ENCODE results near the gene MAN1B1. TPM values are rescaled to one million over a fixed set of nuclear protein-coding genes. Genes with fewer than 3 reads are reported as not detected.

Gene MAN1B1
- polyA plus RNA-seq (ENCODE audit: insufficient read length in 3 of 3), result 10 to 100 TPM; 56.7 to 71.5 (median 64.7) TPM
- long read RNA-seq, donor 1, transcript MAN1B1-202 (13 exons, 2,769 nt), result major isoform, 10 of 14 reads
- long read RNA-seq, donor 1, partial matches to known transcripts, result 0 of 14 reads
- long read RNA-seq, donor 1, other reads (novel, unspliced or antisense), result 0 of 14 reads
- long read RNA-seq, donor 2, full-length matches to known transcripts, result 18 of 25 reads
- long read RNA-seq, donor 2, partial matches to known transcripts, result 7 of 25 reads
- long read RNA-seq, donor 2, other reads (novel, unspliced or antisense), result 0 of 25 reads
- long read RNA-seq, donor 3, full-length matches to known transcripts, result 8 of 20 reads
- long read RNA-seq, donor 3, partial matches to known transcripts, result 12 of 20 reads
- long read RNA-seq, donor 3, other reads (novel, unspliced or antisense), result 0 of 20 reads
- long read RNA-seq, donor 4, full-length matches to known transcripts, result 15 of 20 reads
- long read RNA-seq, donor 4, partial matches to known transcripts, result 5 of 20 reads
- long read RNA-seq, donor 4, other reads (novel, unspliced or antisense), result 0 of 20 reads
- long read RNA-seq, donor 5, partial matches to known transcripts, result 5 of 8 reads
- long read RNA-seq, donor 5, other reads (novel, unspliced or antisense), result 0 of 8 reads
- long read RNA-seq, donor 6, full-length matches to known transcripts, result 11 of 11 reads
- long read RNA-seq, donor 6, partial matches to known transcripts, result 0 of 11 reads
- long read RNA-seq, donor 6, other reads (novel, unspliced or antisense), result 0 of 11 reads
- long read RNA-seq, donor 7, transcript MAN1B1-202 (13 exons, 2,769 nt), result major isoform, 13 of 13 reads
- long read RNA-seq, donor 7, partial matches to known transcripts, result 0 of 13 reads
- long read RNA-seq, donor 7, other reads (novel, unspliced or antisense), result 0 of 13 reads
- long read RNA-seq, donor 8, full-length matches to known transcripts, result 6 of 6 reads
- long read RNA-seq, donor 8, partial matches to known transcripts, result 0 of 6 reads
- long read RNA-seq, donor 8, other reads (novel, unspliced or antisense), result 0 of 6 reads
- long read RNA-seq, donor 9, full-length matches to known transcripts, result 18 of 18 reads
- long read RNA-seq, donor 9, partial matches to known transcripts, result 0 of 18 reads
- long read RNA-seq, donor 9, other reads (novel, unspliced or antisense), result 0 of 18 reads
- long read RNA-seq, donor 10, transcript MAN1B1-202 (13 exons, 2,769 nt), result major isoform, 9 of 10 reads
- long read RNA-seq, donor 10, partial matches to known transcripts, result 0 of 10 reads
- long read RNA-seq, donor 10, other reads (novel, unspliced or antisense), result 0 of 10 reads
- long read RNA-seq, donor 11, full-length matches to known transcripts, result 13 of 13 reads
- long read RNA-seq, donor 11, partial matches to known transcripts, result 0 of 13 reads
- long read RNA-seq, donor 11, other reads (novel, unspliced or antisense), result 0 of 13 reads
- long read RNA-seq, donor 12, full-length matches to known transcripts, result 18 of 30 reads
- long read RNA-seq, donor 12, partial matches to known transcripts, result 0 of 30 reads
- long read RNA-seq, donor 12, other reads (novel, unspliced or antisense), result 12 of 30 reads
- long read RNA-seq, donor 13, transcript MAN1B1-202 (13 exons, 2,769 nt), result major isoform, 8 of 17 reads
- long read RNA-seq, donor 13, partial matches to known transcripts, result 0 of 17 reads
- long read RNA-seq, donor 13, other reads (novel, unspliced or antisense), result 7 of 17 reads
- long read RNA-seq, donor 14, result 0 reads
- long read RNA-seq, donor 15, full-length matches to known transcripts, result 23 of 92 reads
- long read RNA-seq, donor 15, partial matches to known transcripts, result 40 of 92 reads
- long read RNA-seq, donor 15, other reads (novel, unspliced or antisense), result 29 of 92 reads
- long read RNA-seq, donor 16, transcript MAN1B1-202 (13 exons, 2,769 nt), result major isoform, 10 of 11 reads
- long read RNA-seq, donor 16, partial matches to known transcripts, result 0 of 11 reads
- long read RNA-seq, donor 16, other reads (novel, unspliced or antisense), result 0 of 11 reads

DNA sequence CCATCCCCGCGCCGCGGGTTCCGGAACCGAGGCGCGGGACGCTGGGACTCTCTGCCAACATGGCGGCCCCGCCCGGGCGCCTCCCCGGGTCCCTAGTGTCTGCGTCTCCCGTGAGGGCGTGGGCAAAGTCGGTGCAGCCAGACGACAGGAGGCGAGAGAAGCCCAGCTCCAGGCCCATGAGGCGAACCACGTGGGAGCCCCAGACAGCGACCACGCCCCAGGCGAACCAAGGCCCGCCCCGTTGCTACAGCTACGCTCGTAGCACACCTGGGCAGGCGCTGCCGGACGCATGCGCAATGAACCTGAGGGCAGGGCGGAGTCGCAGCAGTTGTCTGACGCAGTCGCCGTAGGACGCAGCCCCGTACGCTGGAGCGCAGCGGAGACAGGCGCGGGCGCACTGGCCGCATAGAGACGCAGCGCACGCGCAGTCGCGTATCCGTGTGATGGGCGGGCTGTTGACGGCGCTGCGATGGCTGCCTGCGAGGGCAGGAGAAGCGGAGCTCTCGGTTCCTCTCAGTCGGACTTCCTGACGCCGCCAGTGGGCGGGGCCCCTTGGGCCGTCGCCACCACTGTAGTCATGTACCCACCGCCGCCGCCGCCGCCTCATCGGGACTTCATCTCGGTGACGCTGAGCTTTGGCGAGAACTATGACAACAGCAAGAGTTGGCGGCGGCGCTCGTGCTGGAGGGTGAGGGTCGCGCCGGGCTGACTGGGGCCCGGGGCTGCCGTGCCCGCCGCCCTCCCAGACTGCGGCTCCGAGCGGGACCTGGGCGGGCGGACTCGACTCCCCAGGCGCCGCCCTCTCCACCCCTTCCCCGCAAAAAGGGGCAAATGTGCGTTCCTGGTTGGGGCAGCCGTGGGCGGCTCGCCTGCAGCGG is at the start of gene MAN1B1:
Gene MAN1B1, plus strand, starts transcription at position 455 of the 878 bp plus-strand sequence. Its CDS starts 15 bp downstream, at position 470.
- peak; percentile 97 for DNase-seq

DNA sequence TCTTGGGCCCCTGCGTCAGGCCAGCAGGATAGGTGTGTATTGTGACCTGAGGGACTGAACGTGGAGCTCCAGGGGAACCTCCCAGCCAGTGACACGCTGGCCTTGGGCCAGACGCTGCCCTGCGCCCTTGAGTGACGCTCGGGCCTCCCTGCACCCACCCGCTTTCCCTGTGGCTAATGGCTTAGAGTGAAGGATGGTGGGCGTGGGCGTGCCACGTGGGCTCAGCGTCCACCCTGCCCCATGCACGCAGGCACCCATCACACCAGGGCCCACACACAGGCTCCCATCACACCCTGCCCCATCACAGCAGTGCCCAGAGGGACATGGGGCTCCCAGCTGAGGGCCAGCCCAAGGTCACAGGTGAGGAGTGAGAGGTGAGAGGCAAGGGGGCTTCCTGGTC is 49.8 kb upstream of the MAN1B1 start:
- DNase-seq, result no peak

DNA sequence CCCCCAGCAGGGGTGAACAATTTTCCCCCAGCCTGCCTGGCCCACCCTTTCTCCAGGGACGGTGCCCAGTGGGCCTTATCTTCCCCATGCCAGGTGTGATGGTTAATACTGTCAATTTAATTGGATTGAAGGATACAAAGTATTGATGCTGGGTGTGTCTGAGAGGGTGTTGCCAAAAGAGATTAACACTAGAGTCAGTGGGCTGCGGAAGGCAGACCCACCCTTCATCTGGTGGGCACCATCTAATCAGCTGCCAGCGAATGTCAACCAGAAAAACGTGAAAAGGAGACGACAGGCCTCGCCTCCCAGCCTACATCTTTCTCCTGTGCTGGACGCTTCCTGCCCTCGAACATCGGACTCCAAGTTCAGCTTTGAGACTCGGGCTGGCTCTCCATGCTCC is 49.3 kb upstream of the MAN1B1 start:
- no peak for DNase-seq

DNA sequence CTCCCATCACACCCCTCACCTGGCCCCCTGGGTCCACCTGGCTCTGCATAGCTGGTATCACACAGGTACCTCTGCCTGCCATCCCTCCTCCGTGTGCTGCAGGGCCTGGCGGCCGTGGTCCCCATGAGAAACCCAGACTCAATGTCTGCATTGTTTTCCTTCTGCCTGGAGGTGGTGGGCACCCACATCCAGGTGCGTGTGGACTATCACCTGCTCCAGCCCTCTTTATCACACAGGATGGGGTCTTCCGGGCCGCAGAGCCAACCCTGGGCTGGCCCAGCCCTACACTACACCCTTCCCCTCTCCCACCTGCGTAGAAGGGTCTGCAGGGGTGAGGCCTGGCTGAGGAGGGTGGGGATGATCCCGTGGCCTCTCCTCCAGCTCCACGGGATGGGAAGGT is 47.9 kb upstream of the MAN1B1 start:
- DNase-seq, result no peak

DNA sequence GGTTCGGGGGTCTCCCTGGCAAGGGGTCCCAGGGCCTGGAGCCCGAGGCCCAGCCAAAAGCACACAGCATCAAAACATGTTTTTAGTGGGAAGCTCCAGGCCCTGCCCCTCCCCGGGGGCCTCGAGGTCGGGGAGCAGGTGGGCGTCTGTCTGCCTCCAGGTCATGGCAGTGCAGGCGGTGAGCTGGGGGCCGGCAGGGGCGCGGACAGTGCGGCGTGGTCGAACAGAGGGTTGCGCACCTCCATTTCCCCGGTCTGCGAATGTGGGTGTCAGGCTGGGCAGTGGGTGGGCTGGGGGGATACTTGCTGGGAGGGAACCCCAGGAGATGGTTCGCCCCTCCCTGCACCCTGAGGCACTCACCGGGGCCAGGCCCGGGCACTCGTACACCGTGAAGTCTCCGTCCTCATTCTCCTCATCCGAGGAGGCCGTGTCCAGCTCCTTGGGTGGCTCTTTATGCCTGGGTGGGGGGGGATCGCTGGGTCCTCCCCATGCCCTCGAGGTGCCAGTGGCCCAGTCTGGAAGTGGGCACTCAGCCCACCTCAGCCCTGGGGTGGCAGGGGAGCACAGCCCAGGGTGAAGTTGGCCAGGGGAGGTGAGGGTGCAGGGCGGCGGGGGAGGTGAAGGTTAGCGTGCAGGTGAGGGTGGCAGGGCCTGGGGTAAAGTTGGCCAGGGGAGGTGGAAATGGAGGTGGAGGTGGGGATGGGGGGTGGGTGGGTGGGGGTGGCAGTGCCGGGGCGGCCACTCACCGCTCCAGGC is 47.0 kb upstream of the MAN1B1 start:
- no peak for DNase-seq

DNA sequence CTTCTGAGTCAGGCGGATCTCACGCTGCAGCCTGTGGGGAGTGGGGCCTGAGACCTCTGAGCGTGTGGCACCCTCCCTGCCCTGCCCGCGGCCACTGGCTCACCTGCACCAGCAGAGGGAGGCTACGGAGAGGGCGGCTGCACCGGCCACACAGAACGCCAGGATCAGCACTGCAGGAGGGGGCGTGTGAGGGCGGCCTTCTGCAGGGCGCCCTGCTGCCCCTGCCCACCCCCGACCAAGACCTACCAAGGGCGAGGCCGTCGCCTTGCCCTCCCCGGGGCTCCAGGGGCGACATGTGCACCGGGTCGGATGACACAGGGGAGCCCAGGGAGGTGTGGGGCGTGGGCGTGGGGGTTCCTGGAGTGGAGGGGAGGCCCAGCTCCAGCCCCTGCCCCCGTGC is 46.2 kb upstream of the MAN1B1 start:
- no peak for DNase-seq

DNA sequence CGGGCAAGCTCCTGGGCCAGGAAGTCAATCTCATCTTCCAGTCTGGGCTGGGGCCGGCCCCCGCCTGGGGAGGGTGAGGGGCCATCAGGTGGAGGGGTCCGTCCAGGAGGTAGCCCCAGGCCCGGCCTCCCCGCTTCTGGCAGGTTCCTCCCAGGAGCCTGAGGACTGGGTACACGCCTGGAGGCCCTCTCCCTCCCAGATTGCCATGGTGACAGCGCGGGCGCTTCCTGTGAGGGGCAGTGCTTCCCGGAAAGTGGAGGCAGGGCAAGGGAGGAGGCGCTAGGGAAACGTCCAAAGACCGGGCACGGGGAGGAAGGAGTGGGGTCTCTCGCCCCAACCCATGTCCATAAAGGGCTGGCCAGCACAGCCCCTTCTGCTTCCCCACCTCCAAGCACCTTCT is 45.7 kb upstream of the MAN1B1 start:
- DNase-seq, result no peak

DNA sequence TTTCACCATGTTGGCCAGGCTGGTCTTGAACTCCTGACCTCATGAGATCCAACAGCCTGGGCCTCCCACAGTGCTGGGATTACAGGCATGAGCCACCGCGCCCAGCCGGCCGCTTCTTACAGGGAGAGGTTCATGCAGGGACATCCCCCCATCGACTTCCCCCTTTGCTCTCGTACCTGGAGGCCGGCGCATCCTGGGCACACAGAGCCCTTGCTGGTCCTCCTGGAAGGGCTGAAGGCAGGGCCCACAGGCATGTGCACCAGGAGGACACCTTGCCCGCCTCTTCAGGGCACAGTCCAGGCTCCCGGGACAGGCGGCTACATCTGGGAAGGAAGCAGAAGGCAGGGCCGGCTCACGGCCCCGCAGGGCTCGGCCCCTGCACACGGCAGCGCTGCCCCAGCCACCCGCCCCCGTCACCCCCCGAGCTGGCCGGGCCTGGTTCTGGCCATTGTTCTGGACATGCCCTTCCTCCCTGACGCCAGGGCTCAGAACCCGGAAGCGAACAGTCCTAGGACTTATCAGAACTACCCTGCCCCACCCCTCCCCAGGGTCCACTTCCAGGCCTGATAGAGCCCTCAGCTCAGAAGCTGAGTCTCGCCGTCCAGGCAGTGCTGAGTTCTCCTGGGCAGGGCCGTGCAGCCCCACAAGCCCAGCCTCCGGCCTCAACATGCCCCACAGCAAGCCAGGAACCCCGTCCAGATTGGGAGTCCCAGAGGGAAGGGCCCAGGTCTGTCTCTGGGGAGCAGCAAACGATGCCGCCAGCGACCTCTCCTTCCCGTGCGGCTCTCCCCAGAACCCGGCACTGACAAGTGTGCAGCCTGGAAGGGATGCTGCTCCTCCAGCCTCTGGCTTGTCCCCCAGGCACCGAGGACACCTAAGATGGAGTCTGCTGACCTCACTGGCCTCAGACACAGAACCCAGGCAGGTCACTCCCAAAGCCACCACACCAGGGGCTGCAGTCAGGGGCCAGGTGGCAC is 43.7 kb upstream of the MAN1B1 start:
- no peak for DNase-seq

DNA sequence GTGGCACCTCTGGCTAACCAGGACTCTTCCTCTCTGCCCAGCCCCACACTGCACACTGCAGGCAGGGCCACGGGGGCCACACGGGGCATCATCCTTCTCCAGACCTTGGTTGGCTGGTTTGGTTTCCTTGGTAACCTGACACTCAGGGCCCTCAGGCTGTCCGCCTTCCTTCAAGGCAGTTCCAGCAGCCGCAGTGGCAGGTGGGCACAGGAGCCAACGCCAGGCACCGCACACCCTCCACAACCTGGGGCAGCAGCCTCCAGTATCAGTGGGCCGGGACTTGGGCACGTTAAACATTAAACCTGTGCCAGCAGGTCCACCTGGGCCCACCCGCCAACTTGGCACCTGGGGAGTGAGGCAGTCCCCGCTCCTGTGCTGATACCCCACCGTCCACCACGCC is 42.7 kb upstream of the MAN1B1 start:
- no peak for DNase-seq

DNA sequence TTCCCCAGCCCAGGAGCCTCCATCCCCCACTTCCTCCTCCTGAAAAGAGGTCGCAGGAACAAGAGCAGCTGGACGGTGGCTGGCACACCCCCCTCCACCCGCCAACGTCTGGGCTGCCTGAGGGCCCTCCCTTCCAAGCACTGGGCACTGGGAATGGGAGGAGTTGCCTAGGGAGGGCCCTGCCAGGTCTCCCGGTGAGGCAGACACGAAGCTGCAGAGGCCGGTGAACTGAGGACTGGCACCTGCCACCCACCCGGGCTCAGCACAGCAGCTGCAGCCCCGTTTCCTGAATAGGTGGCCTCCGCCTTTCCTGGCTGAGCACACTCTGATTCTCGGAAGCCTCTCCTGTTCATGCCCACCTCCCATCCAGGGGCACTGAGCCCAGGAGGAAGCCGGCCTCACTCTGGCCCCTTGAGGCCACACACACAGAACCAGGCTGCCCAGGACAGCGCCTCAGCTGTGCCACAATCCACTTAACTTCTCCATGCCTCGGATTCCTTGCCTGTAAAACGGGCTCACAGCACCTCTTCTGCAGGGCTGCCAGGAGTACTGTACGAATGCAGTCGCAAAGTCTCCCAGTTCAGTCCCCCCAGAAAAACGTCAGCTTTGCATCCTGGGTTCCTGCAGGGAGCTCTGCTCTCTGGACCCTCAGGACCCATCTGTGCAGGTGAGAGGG is 42.1 kb upstream of the MAN1B1 start:
- no peak for DNase-seq

DNA sequence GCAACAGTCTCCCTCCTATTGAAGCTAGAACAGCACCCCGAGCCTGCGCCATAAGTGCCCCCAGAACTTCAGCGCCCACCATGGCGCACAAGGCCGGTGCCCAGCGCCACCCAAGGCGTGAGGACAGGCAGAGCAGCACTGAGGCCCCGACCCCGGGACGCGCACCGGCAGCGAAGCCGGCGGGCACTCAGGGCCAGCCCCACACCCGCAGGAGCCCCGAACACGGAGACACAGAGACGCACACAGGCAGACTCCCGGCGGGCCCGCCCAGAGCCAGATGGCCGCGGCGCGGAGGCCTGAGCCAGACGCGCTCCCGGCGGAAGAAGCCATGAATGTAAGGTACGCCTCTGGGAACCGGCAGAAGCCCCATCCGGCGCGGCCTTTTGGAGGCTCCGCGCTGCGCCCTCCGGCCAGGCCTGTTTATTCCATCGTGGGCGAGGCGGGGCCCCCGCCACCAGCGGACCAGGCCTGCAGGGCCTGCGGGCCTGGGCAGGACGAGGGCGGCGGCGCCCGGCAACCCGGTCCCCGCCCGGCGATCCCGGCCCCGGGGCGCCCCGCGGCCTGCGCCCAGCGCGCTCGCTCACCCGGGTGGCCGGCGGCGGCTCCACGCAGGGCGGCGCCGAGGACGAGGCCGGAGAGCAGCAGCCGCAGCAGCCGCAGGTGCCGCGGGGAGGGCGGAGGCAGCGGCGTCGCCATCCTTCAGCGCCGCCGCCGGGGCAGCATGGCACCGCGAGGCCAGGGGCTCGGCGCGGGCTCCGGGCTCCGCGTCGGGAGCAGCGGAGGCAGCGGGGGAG is 41.3 kb upstream of the MAN1B1 start:
- no peak for DNase-seq

DNA sequence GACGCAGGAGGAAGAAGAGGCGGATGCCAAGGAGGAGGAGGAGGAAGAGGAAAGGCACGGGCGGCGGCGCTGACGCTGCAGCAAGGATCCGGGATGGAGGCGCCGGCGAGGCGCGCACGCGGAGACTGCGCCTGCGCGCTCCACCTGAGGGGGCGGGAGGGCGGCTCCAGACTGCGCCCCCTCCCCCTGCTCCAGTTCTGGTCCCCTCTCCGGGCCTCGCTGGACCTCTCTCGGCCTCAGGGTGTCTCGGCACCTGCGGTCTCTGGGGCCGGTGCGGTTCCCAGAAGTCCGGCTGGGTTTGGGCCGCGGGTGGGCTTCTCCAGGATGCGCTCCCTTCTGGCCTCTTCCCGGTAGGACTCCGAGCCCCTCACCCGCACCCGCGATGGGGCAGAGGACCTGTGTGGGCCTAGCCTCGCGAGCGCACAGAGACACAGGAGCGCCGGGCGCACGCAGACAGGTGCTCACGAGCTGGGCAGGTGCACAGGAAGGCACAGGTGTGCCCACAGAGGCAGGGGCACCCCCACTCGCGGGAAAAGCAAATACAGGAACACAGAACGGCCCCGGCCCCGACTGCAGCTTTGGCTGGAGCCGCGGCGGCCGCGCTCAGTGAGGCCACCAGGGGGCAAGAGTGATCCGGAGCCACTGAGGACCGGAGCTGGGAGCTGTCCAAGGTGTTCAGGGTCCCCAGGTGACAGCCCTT is 40.5 kb upstream of the MAN1B1 start, which contains the start of gene NPDC1:
Gene NPDC1, minus strand, starts transcription at position 90 of the 700 bp plus-strand sequence. CDS start 188 bp downstream, outside the sequence.
- DNase-seq, result peak; percentile 80

DNA sequence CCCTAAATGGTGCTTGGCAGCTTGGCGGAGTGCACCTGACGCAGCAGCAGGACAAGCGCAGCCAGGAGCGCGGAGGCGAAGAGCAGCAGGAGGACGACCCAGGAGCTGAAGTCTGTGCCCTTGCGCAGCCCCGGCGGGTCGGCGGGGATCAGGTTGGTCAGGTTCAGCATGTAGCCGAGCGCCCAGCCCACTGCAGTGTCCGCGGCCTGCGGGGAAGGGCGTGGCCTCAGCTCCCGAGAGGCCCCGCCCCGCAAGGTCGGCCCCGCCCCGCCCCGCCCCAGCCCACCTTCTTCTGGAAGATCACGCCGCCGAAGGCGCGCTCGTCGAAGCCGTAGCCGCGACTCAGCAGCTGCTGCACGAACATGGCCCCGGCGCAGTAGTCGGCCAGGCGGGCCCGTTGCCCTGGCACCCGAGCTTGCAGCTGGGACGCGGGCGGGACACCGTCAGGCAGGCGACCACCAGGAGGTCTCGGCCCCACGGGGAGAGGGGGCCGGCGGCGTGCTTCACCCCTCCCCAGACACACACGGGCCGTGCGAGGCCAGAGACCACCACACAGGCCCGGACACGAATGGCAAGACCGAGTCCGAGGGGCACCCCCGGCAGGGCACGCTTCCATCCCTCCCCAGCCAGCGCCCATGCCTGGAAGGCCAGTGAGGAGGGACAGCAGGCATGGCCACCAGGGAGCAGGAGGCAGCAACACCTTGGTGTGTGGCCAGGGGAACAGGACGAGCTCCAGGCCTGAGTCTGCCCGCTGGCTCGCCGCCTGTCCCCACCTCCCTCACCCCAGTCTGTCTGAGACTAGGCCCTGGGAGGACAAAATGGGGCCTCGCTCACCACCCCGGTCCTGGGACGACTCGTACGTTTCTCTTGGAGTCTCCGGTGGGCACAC is 37.9 kb upstream of the MAN1B1 start:
- DNase-seq, result no peak
